GM13976 (cell line): ENCODE measurements around the gene XRCC6.
"Not testable (repeated sequence)": the region's sequence is repeated elsewhere in the genome, so short reads cannot be mapped to it uniquely, and the experiment has no call there.

ENCODE experiments used
- DNase-seq: peaks from one replicate; pipeline ENCODE4 v3.0.0; 2012; ENCODE audit warnings: low spot score
- in situ Hi-C: fragments of 300-500 bp; cut with MboI; formaldehyde crosslinking; loops from one replicate; pipeline ENCODE4 v1.12.0; 2022; ENCODE audit warnings: low sequenced_read_pairs, mixed read lengths, inconsistent platforms; ENCODE audit not compliant: unreplicated experiment
- TF ChIP-seq, protein P1 (sequence below): IDR thresholded peaks from 2 replicates; pipeline ENCODE4 v1.5.1; 2012; ENCODE audit warnings: borderline replicate concordance, mild to moderate bottlenecking; ENCODE audit not compliant: insufficient read depth; ENCODE audit errors: extremely low read depth, missing control alignments, control extremely low read depth

The XRCC6 gene

DNA sequence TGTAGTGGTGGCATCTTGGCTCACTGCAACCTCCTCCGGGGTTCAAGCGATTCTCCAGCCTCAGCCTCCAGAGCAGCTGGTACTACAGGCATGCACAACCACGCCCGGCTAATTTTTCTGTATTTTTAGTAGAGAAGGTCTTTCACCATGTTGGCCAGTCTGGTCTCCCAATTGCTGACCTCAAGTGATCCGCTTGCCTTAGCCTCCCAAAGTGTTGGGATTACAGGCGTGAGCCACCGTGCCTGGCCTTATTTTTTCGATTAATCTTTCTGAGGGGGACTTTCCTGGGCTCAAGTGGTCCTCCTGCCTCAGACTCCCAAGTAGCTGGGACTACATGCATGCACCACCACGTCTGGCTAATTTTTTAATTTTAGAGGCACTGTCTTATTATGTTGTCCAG, 62.0 kb downstream of the XRCC6 start:
- in situ Hi-C loops, result no loop called here
- TF ChIP-seq, protein P1, sequence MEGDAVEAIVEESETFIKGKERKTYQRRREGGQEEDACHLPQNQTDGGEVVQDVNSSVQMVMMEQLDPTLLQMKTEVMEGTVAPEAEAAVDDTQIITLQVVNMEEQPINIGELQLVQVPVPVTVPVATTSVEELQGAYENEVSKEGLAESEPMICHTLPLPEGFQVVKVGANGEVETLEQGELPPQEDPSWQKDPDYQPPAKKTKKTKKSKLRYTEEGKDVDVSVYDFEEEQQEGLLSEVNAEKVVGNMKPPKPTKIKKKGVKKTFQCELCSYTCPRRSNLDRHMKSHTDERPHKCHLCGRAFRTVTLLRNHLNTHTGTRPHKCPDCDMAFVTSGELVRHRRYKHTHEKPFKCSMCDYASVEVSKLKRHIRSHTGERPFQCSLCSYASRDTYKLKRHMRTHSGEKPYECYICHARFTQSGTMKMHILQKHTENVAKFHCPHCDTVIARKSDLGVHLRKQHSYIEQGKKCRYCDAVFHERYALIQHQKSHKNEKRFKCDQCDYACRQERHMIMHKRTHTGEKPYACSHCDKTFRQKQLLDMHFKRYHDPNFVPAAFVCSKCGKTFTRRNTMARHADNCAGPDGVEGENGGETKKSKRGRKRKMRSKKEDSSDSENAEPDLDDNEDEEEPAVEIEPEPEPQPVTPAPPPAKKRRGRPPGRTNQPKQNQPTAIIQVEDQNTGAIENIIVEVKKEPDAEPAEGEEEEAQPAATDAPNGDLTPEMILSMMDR, result no peak
- DNase-seq, result no peak

DNA sequence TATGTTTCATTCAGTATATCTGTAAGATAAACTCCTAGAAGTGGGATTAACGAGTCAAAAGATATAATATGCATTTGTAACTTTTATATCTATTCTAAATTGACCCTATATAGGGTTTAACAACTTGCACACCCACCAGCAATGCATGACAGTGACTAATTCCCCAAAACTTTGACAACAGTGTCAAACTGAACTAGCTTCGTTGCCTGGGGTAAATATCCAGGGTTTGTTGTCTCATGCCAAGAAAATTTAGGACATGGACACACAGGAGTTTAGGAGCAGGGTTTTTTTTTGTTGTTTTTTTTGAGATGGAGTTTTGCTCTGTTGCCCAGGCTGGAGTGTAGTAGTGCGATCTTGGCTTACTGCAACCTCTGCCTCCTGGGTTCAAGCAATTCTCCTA, 62.5 kb downstream of the XRCC6 start:
- TF ChIP-seq, protein P1, result no peak
- no peak for DNase-seq
- in situ Hi-C loops, result no loop called here

DNA sequence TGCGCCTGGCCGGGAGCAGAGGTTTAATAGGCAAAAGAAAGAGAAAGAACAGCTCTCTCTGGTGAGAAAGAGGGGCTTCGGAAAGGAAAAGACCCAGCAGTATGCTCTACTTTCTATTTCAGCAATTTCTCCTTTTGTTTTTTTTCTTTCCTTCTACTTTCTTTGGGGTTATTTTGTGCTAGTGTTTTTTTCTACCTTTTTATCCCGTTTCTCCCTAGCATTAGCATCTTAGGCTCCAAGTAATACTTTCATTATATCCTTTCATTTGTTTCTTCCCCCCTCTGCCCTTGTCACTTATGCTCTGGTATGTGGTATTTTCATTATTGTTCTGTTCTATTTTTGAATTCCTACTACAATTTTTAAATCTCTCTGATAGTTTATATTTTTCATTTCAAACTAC, 63.1 kb downstream of the XRCC6 start:
- DNase-seq, result no peak
- TF ChIP-seq, protein P1, result no peak
- in situ Hi-C loops, result no loop called here

DNA sequence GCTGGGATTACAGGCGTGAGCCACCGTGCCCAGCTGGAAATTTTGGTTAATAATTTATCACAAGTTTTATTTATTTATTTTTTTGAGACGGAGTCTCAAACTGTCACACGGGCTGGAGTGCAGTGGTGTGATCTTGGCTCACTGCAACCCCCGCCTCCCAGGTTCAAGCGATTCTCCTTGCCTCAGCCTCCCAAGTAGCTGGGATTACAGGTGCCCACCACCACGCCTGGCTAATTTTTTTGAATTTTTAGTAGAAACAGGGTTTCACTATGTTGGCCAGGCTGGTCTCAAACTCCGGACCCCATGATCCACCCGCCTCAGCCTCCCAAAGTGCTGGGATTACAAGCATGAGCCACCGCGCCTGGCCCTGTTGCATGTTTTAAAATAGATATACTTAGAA, 65.8 kb downstream of the XRCC6 start:
- DNase-seq, in situ Hi-C loops: not testable (repeated sequence)

DNA sequence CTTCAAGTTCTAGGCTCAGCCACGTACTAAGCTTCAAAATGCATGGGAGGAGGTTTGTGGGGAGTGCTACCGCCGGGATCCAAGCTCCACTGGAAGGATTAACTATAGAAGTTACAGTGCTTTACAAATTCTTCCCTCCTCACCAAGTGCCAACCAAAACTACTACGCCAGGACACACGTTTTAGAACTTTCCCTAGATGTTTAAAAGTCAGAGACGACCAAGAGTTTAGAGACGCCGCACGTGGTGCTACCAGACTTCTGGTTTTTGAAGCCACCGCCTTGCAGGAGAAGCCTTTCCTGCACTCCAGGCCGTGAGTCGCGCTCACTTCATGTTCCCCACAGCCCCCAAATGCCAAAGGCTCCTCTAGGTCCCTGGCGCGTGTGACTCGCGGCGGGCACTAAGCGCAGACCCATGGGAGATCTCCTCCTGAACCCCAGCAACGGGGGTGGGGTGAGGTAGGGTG, 66.8 kb downstream of the XRCC6 start:
- no peak for DNase-seq
- in situ Hi-C loops, result no loop called here
- TF ChIP-seq, protein P1, result no peak

DNA sequence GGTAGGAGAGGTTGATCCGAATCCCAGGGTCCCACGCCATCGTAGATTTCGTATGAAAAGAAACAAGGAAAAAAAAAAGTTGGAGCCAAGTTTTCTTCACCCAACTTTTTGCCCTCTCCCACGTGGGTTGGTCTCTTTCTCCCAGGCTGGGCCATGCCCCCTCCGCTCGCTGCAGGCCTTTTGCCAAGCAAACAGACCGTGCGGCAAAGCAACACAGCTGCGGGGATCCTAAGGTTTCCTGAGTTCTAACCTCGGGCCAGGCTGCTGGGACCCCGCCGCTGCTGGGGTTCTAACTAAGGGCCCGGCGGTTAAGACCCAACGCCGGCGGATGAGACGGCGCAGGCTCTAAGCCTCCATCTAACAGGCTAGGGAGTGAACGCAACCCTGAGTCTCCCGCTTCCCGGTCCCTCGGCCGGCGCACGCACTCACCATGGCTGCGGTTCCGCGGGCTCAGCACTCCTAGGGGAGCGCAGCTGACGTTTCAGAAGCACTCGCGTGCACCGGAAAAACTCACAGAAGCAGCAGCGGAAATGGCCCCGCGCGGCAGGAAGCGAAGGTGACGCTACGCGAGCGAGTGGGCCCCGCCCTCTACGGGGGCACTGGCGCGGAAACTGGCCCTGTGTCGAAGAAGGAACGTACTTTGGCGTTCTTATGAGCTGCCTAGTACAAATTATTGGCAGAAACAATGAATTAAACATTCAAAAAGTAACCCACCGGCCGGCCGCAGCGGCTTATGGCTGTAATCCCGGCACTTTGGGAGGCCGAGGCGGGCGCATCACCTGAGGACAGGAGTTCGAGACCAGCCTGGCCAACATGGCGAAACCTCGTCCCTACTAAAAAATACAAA, 67.5 kb downstream of the XRCC6 start, which contains the start of gene SNU13:
Gene SNU13 (minus strand): TSS at position 503 of the 847 bp plus-strand sequence. CDS start 71 bp downstream, at position 432.
- TF ChIP-seq, protein P1, result no peak
- in situ Hi-C loops, result no loop called here
- peak; percentile 96 for DNase-seq

DNA sequence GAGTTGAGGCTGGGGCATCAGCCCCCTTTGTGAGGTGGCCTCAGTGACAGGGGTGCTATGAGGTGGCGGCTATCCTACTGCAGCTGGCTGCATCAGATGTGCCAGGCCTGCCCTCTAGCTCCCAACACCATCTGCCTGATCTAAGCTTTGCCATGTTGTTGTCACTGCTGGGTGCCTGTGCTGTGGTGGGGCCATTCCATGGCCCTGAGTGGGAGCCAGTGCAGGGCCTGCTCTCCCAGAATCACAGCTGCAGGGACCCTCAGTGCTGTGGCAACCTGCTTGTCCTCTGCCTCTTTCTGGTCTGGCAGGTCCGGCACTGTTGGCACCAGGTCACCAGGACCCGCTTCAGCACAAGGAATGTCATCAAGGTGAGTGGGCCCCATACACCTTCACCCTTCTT, 69.4 kb downstream of the XRCC6 start:
- TF ChIP-seq, protein P1, result no peak
- no peak for DNase-seq
- in situ Hi-C loops, result no loop called here
